HepG2 (cell line): ENCODE measurements around the gene SLC19A3. TPM values are rescaled to one million over a fixed set of nuclear protein-coding genes. Genes with fewer than 3 reads are reported as not detected.

Experiments used
- ATF7-NPFF ChIP-seq: sonication (generic); formaldehyde crosslinking; IDR thresholded peaks from 2 replicates; pipeline ENCODE4 v1.8.1; 2023; ENCODE audit warnings: mild to moderate bottlenecking, low read depth, missing genetic modification reagents, moderate library complexity
- BCL6 ChIP-seq: IDR thresholded peaks from 2 replicates; pipeline ENCODE4 v1.6.1; 2016; ENCODE audit warnings: missing genetic modification reagents, missing compliant biosample characterization
- CHD4 ChIP-seq: fragments of 200-600 bp; sonication (generic); IDR thresholded peaks from 2 replicates; pipeline ENCODE4 v1.7.0; 2017; ENCODE audit warnings: mild to moderate bottlenecking, low read length, borderline replicate concordance
- CREB1 ChIP-seq, 2 experiments: fragments of 450-650 bp in 1 of 2; IDR thresholded peaks; 2 replicates each; pipeline ENCODE4 v1.6.1; 2016 to 2017; ENCODE audit warnings: control low read depth in 1 of 2, mild to moderate bottlenecking in 1 of 2, missing compliant biosample characterization in 1 of 2, missing genetic modification characterization in 1 of 2
- HNF4G ChIP-seq, 2 experiments: sonication (generic) in 1 of 2; formaldehyde crosslinking in 1 of 2; IDR thresholded peaks; 2 replicates each; pipeline versions ENCODE4 v1.4.0 to v1.6.1; 2011 to 2020; ENCODE audit warnings: borderline replicate concordance in 2 of 2, low read depth in 2 of 2, mild to moderate bottlenecking in 2 of 2, low read length in 1 of 2, missing genetic modification reagents in 1 of 2, moderate library complexity in 1 of 2
- U2AF2 ChIP-seq: fragments of 200-400 bp; formaldehyde crosslinking; IDR thresholded peaks from 2 replicates; pipeline ENCODE4 v1.6.1; 2017; ENCODE audit warnings: low read depth, mild to moderate bottlenecking, low read length
- ZNF331 ChIP-seq: sonication (generic); formaldehyde crosslinking; IDR thresholded peaks from 2 replicates; pipeline ENCODE4 v1.4.0; 2020; ENCODE audit warnings: missing genetic modification reagents
- ZNF550 ChIP-seq: sonication (generic); formaldehyde crosslinking; IDR thresholded peaks from 2 replicates; pipeline ENCODE4 v1.4.0; 2020; ENCODE audit warnings: mild to moderate bottlenecking, missing genetic modification reagents, borderline replicate concordance
- polyA plus RNA-seq, 8 experiments: library from polyadenylated mRNA; depleted of rRNA in 3 of 8; stranded (reverse) in 7 of 8; unstranded in 1 of 8; fragments of >200 nt; fragmentation: Illumina TruSeq in 4 of 8; extraction: Trizol in 4 of 8; gene quantifications; 2 replicates each; pipeline versions ENCODE4 v1.2.1 to v1.2.3, GENCODE V29; 2011 to 2016; ENCODE audit warnings: low read depth in 4 of 8, missing spikeins in 1 of 8, mixed read lengths in 1 of 8; ENCODE audit not compliant: insufficient read depth in 1 of 8
- total RNA-seq, 5 experiments: library from RNA; depleted of rRNA; stranded (reverse); fragments of >200 nt; fragmentation: Illumina TruSeq; extraction: Trizol; gene quantifications; 2 replicates each; pipeline ENCODE4 v1.2.3, GENCODE V29; 2016; ENCODE audit warnings: low read depth in 1 of 5
- TF ChIP-seq, protein P1 (sequence below): sonication (generic); formaldehyde crosslinking; IDR thresholded peaks from 2 replicates; pipeline ENCODE4 v1.8.1; 2023; ENCODE audit warnings: mild to moderate bottlenecking, moderate library complexity, missing genetic modification reagents
- TF ChIP-seq, protein P2 (sequence below): IDR thresholded peaks from 2 replicates; pipeline ENCODE4 v1.6.1; 2012; ENCODE audit warnings: inconsistent platforms
- TF ChIP-seq, protein P3 (sequence below): IDR thresholded peaks from 2 replicates; pipeline ENCODE4 v1.4.0; 2020; ENCODE audit warnings: mild to moderate bottlenecking, missing genetic modification reagents
- TF ChIP-seq, protein P4 (sequence below): sonication (generic); formaldehyde crosslinking; IDR thresholded peaks from 2 replicates; pipeline ENCODE4 v1.5.1; 2020; ENCODE audit warnings: mild to moderate bottlenecking, missing genetic modification reagents, moderate library complexity

Gene SLC19A3
- total and polyA plus RNA-seq, 2 of the 13 experiments (the other 11 are each of a cell fraction or from before 2014, with no cell fraction given), result 2.3 to 5.2 TPM

DNA sequence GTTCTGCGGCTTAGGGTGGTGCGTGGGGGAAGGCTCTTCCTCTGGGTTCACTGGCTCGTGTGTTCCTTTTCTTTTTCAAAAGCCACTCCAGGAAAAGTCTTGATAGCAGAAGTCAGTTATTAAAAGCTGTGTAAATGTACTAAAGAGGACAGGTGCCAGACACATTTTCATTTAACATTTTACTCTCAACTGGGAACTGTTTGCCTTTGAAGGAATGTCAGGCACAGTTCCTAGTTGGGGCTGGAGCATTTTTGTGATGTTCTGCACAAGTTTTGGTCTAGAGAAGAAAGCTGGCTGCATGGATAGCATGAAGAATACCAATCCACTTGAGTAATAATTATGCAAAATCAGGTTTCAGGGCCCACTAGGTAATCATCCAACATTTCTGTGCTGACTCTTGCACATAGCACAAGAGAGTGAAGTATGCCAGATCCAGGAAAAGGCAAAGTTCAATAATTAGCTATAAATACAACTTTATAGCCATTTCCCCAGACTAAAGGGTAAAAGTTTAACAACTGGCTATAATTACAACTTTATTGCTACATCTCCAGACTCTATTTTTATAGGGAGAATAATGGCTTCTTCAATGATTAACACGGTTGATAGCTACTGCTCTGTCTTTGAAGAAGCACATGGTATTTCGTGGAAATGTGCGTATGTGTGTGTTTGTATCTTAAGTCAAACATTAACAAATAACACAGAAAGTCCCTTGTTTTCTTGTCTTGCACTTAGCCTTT is 44.1 kb upstream of the SLC19A3 start (continued):
- TF ChIP-seq HNF4G (IDR thresholded peaks at IDR 0.05; ENCODE audit: borderline replicate concordance, low read depth, low read length) (peak; percentile 26; the same call in 1 of the 2 replicates), HNF4G (CRISPR knock-in tag; IDR thresholded peaks at IDR 0.05; ENCODE audit: borderline replicate concordance, low read depth) (no peak), U2AF2 (0 out of 2 replicates have a peak, but pooled peaks have one; percentile 84), CREB1 (IDR thresholded peaks at IDR 0.05) (no peak), CREB1 (CRISPR knock-in tag; IDR thresholded peaks at IDR 0.05) (peak; percentile 64), BCL6 (CRISPR knock-in tag) (peak; percentile 82), ZNF550 (no peak), ZNF331 (CRISPR knock-in tag) (0 out of 2 replicates have a peak, but pooled peaks have one; percentile 27), CHD4 (0 out of 2 replicates have a peak, but pooled peaks have one; percentile 12), ATF7-NPFF (CRISPR knock-in tag) (no peak)
- TF ChIP-seq, protein P1, sequence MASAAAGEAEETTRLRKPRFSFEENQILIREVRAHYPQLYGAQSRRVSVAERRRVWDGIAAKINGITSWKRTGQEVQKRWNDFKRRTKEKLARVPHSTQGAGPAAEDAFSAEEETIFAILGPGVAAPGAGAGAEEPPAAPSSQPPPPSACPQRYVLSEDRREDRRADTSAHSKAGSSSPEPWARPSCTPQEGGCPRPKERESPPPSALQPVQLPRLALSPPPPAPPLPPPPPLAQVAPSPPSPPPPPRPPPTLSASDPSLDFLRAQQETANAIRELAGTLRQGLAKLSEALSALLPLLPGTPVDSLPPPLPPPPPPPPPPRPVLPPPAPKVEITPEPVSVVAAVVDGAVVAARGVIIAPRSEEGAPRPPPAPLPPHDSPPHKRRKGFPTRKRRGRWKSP, result no peak
- TF ChIP-seq, protein P2, sequence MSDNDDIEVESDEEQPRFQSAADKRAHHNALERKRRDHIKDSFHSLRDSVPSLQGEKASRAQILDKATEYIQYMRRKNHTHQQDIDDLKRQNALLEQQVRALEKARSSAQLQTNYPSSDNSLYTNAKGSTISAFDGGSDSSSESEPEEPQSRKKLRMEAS, result peak; percentile 53; the same call in 1 of the 2 replicates
- TF ChIP-seq, protein P3, sequence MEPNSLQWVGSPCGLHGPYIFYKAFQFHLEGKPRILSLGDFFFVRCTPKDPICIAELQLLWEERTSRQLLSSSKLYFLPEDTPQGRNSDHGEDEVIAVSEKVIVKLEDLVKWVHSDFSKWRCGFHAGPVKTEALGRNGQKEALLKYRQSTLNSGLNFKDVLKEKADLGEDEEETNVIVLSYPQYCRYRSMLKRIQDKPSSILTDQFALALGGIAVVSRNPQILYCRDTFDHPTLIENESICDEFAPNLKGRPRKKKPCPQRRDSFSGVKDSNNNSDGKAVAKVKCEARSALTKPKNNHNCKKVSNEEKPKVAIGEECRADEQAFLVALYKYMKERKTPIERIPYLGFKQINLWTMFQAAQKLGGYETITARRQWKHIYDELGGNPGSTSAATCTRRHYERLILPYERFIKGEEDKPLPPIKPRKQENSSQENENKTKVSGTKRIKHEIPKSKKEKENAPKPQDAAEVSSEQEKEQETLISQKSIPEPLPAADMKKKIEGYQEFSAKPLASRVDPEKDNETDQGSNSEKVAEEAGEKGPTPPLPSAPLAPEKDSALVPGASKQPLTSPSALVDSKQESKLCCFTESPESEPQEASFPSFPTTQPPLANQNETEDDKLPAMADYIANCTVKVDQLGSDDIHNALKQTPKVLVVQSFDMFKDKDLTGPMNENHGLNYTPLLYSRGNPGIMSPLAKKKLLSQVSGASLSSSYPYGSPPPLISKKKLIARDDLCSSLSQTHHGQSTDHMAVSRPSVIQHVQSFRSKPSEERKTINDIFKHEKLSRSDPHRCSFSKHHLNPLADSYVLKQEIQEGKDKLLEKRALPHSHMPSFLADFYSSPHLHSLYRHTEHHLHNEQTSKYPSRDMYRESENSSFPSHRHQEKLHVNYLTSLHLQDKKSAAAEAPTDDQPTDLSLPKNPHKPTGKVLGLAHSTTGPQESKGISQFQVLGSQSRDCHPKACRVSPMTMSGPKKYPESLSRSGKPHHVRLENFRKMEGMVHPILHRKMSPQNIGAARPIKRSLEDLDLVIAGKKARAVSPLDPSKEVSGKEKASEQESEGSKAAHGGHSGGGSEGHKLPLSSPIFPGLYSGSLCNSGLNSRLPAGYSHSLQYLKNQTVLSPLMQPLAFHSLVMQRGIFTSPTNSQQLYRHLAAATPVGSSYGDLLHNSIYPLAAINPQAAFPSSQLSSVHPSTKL (CRISPR knock-in tag), result peak; percentile 46; the same call in 1 of the 2 replicates
- TF ChIP-seq, protein P4, sequence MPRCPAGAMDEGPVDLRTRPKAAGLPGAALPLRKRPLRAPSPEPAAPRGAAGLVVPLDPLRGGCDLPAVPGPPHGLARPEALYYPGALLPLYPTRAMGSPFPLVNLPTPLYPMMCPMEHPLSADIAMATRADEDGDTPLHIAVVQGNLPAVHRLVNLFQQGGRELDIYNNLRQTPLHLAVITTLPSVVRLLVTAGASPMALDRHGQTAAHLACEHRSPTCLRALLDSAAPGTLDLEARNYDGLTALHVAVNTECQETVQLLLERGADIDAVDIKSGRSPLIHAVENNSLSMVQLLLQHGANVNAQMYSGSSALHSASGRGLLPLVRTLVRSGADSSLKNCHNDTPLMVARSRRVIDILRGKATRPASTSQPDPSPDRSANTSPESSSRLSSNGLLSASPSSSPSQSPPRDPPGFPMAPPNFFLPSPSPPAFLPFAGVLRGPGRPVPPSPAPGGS (CRISPR knock-in tag), result peak; percentile 9; the same call in 1 of the 2 replicates
- TF ChIP-seq, all 625 proteins: peak for 22
